K562 (cell line): ENCODE data around the gene TRIAP1.
A peak's percentile ranks its signal among the peaks of the same experiment; 100 is the strongest.

ENCODE experiments used
- MAFF ChIP-seq: IDR thresholded peaks from 2 replicates; pipeline ENCODE4 v1.6.1; 2012; ENCODE audit warnings: low read length, improper control_type of control experiment
- POLR2AphosphoS5 ChIP-seq: IDR thresholded peaks from 2 replicates; pipeline ENCODE4 v1.6.1; 2011; ENCODE audit warnings: mild to moderate bottlenecking, low read depth, low read length, moderate library complexity; ENCODE audit not compliant: control insufficient read depth, insufficient read depth

- TF ChIP-seq MAFF = no peak
- peak; percentile 20; the same call in 1 of the 2 replicates for TF ChIP-seq POLR2AphosphoS5
Measured at GRCh38 chr12:120463712-120464111, 17.5 kb upstream of the TRIAP1 start.
